PC-9 (cell line): Measurements from ENCODE around the gene SPINT2.
"Not testable (repeated sequence)": the region's sequence is repeated elsewhere in the genome, so short reads cannot be mapped to it uniquely, and the experiment has no call there.

Source experiments
- CTCF ChIP-seq: fragments of 200-600 bp; sonication (generic); conservative IDR thresholded peaks from 2 replicates; pipeline ENCODE4 v1.6.1; 2017; ENCODE audit warnings: mixed run types, antibody characterized with exemption, mild to moderate bottlenecking, moderate library complexity
- EZH2 ChIP-seq: fragments of 200-600 bp; sonication (generic); IDR thresholded peaks from 2 replicates; pipeline ENCODE4 v1.8.0; 2017; ENCODE audit warnings: antibody characterized with exemption, low read depth

DNA sequence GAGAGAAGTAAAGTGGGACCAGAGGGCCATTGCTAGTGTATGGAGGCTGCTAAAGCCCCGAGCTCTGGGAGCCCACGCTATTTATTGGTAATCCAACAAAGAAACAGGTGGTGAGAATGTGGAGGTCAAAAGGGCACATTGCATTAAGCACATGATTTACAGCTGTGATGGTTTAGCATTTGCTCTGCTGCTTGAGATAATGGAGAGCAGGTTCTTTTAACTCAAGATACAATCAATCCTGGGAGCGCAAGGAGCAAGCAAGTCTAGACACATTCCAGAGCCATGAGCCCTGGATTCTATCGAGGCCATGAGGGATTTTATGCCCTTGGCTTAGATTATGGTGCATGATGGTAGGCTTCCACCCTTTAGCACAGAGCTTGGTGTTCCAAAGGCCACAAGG is 74.6 kb downstream of the SPINT2 start:
- TF ChIP-seq CTCF, EZH2: not testable (repeated sequence)
